GM06990 (cell line): ENCODE data around the gene KLF2.

Experiments used
- DNase-seq: peaks from one replicate; pipeline ENCODE4 v3.0.0-alpha.2; 2011; ENCODE audit not compliant: insufficient read length; ENCODE audit errors: extremely low read depth
- H3K27me3 ChIP-seq: replicated peaks from 2 replicates; pipeline ENCODE4 v1.6.0; 2011; ENCODE audit warnings: low read length; ENCODE audit not compliant: control insufficient read depth, insufficient read depth
- H3K36me3 ChIP-seq: 2 replicates; pipeline ENCODE4 v1.5.1; 2011; ENCODE audit warnings: low read length; ENCODE audit not compliant: control insufficient read depth, insufficient read depth
- H3K4me3 ChIP-seq: replicated peaks from 2 replicates; pipeline ENCODE4 v1.5.1; 2011; ENCODE audit warnings: low read depth, mild to moderate bottlenecking, control low read depth, low read length
- CTCF ChIP-seq: IDR thresholded peaks from 2 replicates; pipeline ENCODE4 v1.5.1; 2011; ENCODE audit warnings: low read length, control low read depth, mild to moderate bottlenecking, inconsistent platforms; ENCODE audit not compliant: insufficient read depth, poor library complexity, severe bottlenecking

KLF2 gene

GRCh38 chr19:16285769-16286498 is 38.7 kb upstream of the KLF2 start:
- Histone ChIP-seq H3K36me3 (no peaks in the 10 kb centered on the region), H3K4me3 (no peak overlapping the region), H3K27me3 (no peaks in the 10 kb centered on the region; the same call in none of the 2 replicates)
- TF ChIP-seq CTCF, result no peak
- DNase-seq, result no peak

GRCh38 chr19:16288544-16288943 is 36.1 kb upstream of the KLF2 start:
- no peak for DNase-seq
- Histone ChIP-seq H3K27me3 (no peaks in the 10 kb centered on the region; the same call in none of the 2 replicates), H3K36me3 (no peaks in the 10 kb centered on the region), H3K4me3 (no peak overlapping the region)
- TF ChIP-seq CTCF, result no peak

- Histone ChIP-seq H3K36me3 (no peaks in the 10 kb centered on the region), H3K27me3 (no peaks in the 10 kb centered on the region; the same call in none of the 2 replicates), H3K4me3 (no peak overlapping the region)
- DNase-seq, result no peak
- TF ChIP-seq CTCF, result no peak
Measured at GRCh38 chr19:16289594-16289993, 35.0 kb upstream of the KLF2 start.

GRCh38 chr19:16290692-16291091 is 33.9 kb upstream of the KLF2 start:
- TF ChIP-seq CTCF, result no peak
- H3K4me3 ChIP-seq, result no peak overlapping the region
- DNase-seq, result no peak
- no peaks in the 10 kb centered on the region; the same call in 1 of the 2 replicates for H3K27me3 ChIP-seq
- H3K36me3 ChIP-seq, result no peaks in the 10 kb centered on the region

GRCh38 chr19:16293118-16294091 is 31.2 kb upstream of the KLF2 start:
- no peaks in the 10 kb centered on the region; the same call in 1 of the 2 replicates for H3K27me3 ChIP-seq
- no peak for DNase-seq
- H3K36me3 ChIP-seq, result no peaks in the 10 kb centered on the region
- no peak for TF ChIP-seq CTCF
- H3K4me3 ChIP-seq, result no peak overlapping the region
